H1 (cell line): ENCODE results near the gene MTMR10. TPM values are rescaled to one million over a fixed set of nuclear protein-coding genes. Genes with fewer than 3 reads are reported as not detected.

Experiments used
- CTCF ChIA-PET: fragments of 300-600 bp; sonication (Branson Sonifier 250); formaldehyde crosslinking; loops from one replicate; lab custom pipeline; 2021; ENCODE audit not compliant: partially characterized antibody; lab: Charles Lee
- POLR2A ChIA-PET: fragments of 300-600 bp; sonication (Branson Sonifier 250); formaldehyde crosslinking; loops from one replicate; lab custom pipeline; 2021; ENCODE audit warnings: inconsistent platforms; ENCODE audit not compliant: partially characterized antibody; lab: Charles Lee
- DNase-seq, 2 experiments: peaks; one replicate each; pipeline versions ENCODE4 v3.0.0 to v3.0.0-alpha.2; 2010 to 2022; ENCODE audit warnings: low spot score in 2 of 2, low read depth in 1 of 2, mixed read lengths in 1 of 2
- FAIRE-seq: peaks from 2 replicates; lab custom pipeline; 2011; peaks lifted over from hg19 to GRCh38; lab: Jason Lieb, UNC
- H2AFZ ChIP-seq: 2 replicates; pipeline ENCODE4 v1.8.1; 2012; ENCODE audit warnings: low read length, inconsistent platforms
- H2AK5ac ChIP-seq: 2 replicates; pipeline ENCODE4 v1.6.1; 2013; ENCODE audit warnings: low read depth, low read length
- H2BK120ac ChIP-seq: replicated peaks from 2 replicates; pipeline ENCODE3; 2013; ENCODE audit warnings: low read depth, low read length, inconsistent platforms
- H2BK12ac ChIP-seq: 2 replicates; pipeline ENCODE4 v1.6.1; 2013; ENCODE audit warnings: low read depth, low read length
- H2BK15ac ChIP-seq: 2 replicates; pipeline ENCODE4 v1.6.1; 2013; ENCODE audit warnings: low read length
- H2BK20ac ChIP-seq: 2 replicates; pipeline ENCODE4 v1.6.1; 2013; ENCODE audit warnings: low read length
- H2BK5ac ChIP-seq: 2 replicates; pipeline ENCODE4 v1.6.1; 2013; ENCODE audit warnings: low read depth, low read length
- H3K14ac ChIP-seq: 2 replicates; pipeline ENCODE4 v1.6.1; 2013; ENCODE audit warnings: inconsistent platforms; ENCODE audit not compliant: insufficient read length
- H3K18ac ChIP-seq: 2 replicates; pipeline ENCODE4 v1.6.1; 2013; ENCODE audit warnings: low read length; ENCODE audit errors: extremely low read depth
- H3K23ac ChIP-seq: 2 replicates; pipeline ENCODE4 v1.6.1; 2013; ENCODE audit warnings: inconsistent platforms; ENCODE audit not compliant: insufficient read length
- H3K23me2 ChIP-seq: 2 replicates; pipeline ENCODE4 v1.6.1; 2013; ENCODE audit warnings: low read depth, low read length
- H3K27ac ChIP-seq: 2 replicates; pipeline ENCODE4 v1.6.1; 2011; ENCODE audit warnings: low read depth, low read length, inconsistent platforms
- H3K27me3 ChIP-seq, 4 experiments: replicated peaks in 1 of 4; 1 replicate in 1 of 4; 2 replicates in 3 of 4; pipeline versions ENCODE4 v1.6.1 to v1.8.1; 2011 to 2013; ENCODE audit warnings: low read length in 3 of 4, mild to moderate bottlenecking in 3 of 4, inconsistent platforms in 2 of 4, mixed read lengths in 2 of 4, moderate library complexity in 1 of 4; ENCODE audit not compliant: control insufficient read depth in 3 of 4, insufficient read depth in 3 of 4; ENCODE audit errors: extremely low read depth in 1 of 4
- H3K36me3 ChIP-seq, 4 experiments: 2 replicates each; pipeline versions ENCODE4 v1.6.1 to v1.8.1; 2011 to 2013; ENCODE audit warnings: mild to moderate bottlenecking in 4 of 4, low read length in 3 of 4, moderate library complexity in 2 of 4, control low read depth in 1 of 4, inconsistent platforms in 1 of 4; ENCODE audit not compliant: insufficient read depth in 4 of 4, control insufficient read depth in 2 of 4
- H3K4ac ChIP-seq: replicated peaks from 2 replicates; pipeline ENCODE3; 2013; ENCODE audit warnings: low read length, low read depth, mixed read lengths, inconsistent platforms; ENCODE audit not compliant: insufficient read length
- H3K4me1 ChIP-seq, 4 experiments: replicated peaks in 1 of 4; 1 replicate in 1 of 4; 2 replicates in 3 of 4; pipeline versions ENCODE4 v1.6.1 to v1.8.1; 2011 to 2013; ENCODE audit warnings: low read length in 3 of 4, inconsistent platforms in 2 of 4, mixed read lengths in 1 of 4; ENCODE audit not compliant: insufficient read depth in 4 of 4, control insufficient read depth in 3 of 4
- H3K4me2 ChIP-seq, 2 experiments: 2 replicates each; pipeline versions ENCODE4 v1.6.1 to v1.8.1; 2011 to 2013; ENCODE audit warnings: low read depth in 2 of 2, low read length in 2 of 2, control low read depth in 1 of 2, inconsistent platforms in 1 of 2, mild to moderate bottlenecking in 1 of 2; ENCODE audit not compliant: insufficient read depth in 1 of 2
- H3K4me3 ChIP-seq, 4 experiments: fragments of 200-600, 300-600 bp in 1 of 4; sonication (generic), shearing (Covaris generic), sonication (Bioruptor Twin) in 1 of 4; 2 replicates each; pipeline versions ENCODE4 v1.5.1 to v1.8.1; 2011 to 2016; ENCODE audit warnings: low read length in 4 of 4, low read depth in 3 of 4, control low read depth in 2 of 4, inconsistent platforms in 2 of 4, mild to moderate bottlenecking in 2 of 4, mixed read lengths in 1 of 4, moderate library complexity in 1 of 4; ENCODE audit not compliant: insufficient read depth in 2 of 4; ENCODE audit errors: extremely low read depth in 1 of 4
- H3K56ac ChIP-seq: replicated peaks from 2 replicates; pipeline ENCODE3; 2013; ENCODE audit warnings: low read depth, mild to moderate bottlenecking, mixed read lengths, low read length, inconsistent platforms; ENCODE audit not compliant: insufficient read length
- H3K79me1 ChIP-seq: 2 replicates; pipeline ENCODE4 v1.6.1; 2013; ENCODE audit warnings: low read depth, low read length, control low read depth
- H3K79me2 ChIP-seq, 2 experiments: 2 replicates each; pipeline versions ENCODE4 v1.6.1 to v1.8.1; 2012 to 2013; ENCODE audit warnings: low read length in 2 of 2, mild to moderate bottlenecking in 2 of 2, inconsistent platforms in 1 of 2; ENCODE audit not compliant: insufficient read depth in 2 of 2, control insufficient read depth in 1 of 2
- H3K9ac ChIP-seq, 4 experiments: replicated peaks in 1 of 4; 1 replicate in 1 of 4; 2 replicates in 3 of 4; pipeline versions ENCODE4 v1.6.1 to v1.8.1; 2011 to 2013; ENCODE audit warnings: low read depth in 3 of 4, low read length in 3 of 4, control low read depth in 2 of 4, mild to moderate bottlenecking in 2 of 4, moderate library complexity in 2 of 4, inconsistent platforms in 1 of 4; ENCODE audit errors: extremely low read depth in 1 of 4
- H3K9me3 ChIP-seq, 2 experiments: 2 replicates each; pipeline versions ENCODE4 v1.6.1 to v1.8.1; 2012 to 2013; ENCODE audit warnings: mild to moderate bottlenecking in 2 of 2, moderate library complexity in 2 of 2, control low read depth in 1 of 2, inconsistent platforms in 1 of 2, low read depth in 1 of 2, low read length in 1 of 2, mixed read lengths in 1 of 2; ENCODE audit not compliant: insufficient read depth in 2 of 2
- H4K20me1 ChIP-seq, 2 experiments: replicated peaks in 1 of 2; 2 replicates each; pipeline versions ENCODE3 to v1.8.1; 2011 to 2013; ENCODE audit warnings: inconsistent platforms in 2 of 2, low read length in 2 of 2, mild to moderate bottlenecking in 1 of 2; ENCODE audit not compliant: insufficient read depth in 2 of 2, control insufficient read depth in 1 of 2
- H4K5ac ChIP-seq: 2 replicates; pipeline ENCODE4 v1.6.1; 2013; ENCODE audit warnings: low read length, low read depth, mixed read lengths, inconsistent platforms; ENCODE audit not compliant: insufficient read length
- H4K8ac ChIP-seq: 2 replicates; pipeline ENCODE4 v1.8.0; 2013; ENCODE audit warnings: mild to moderate bottlenecking, moderate library complexity, low read length, inconsistent platforms; ENCODE audit not compliant: insufficient read depth; ENCODE audit errors: extremely low read depth
- H4K91ac ChIP-seq: replicated peaks from 2 replicates; pipeline ENCODE3; 2013; ENCODE audit warnings: low read length, mixed read lengths, inconsistent platforms; ENCODE audit not compliant: insufficient read length
- ATF3 ChIP-seq: IDR thresholded peaks from 2 replicates; pipeline ENCODE4 v1.6.1; 2011; ENCODE audit warnings: low read depth, mild to moderate bottlenecking, low read length; ENCODE audit not compliant: insufficient read depth
- WGBS, 2 experiments: shearing (Covaris generic) in 1 of 2; methylation state at CpG; one replicate each; pipeline versions ENCODE4 v1.1.6 to v1.1.7; 2013 to 2015; ENCODE audit warnings: low lambda C conversion rate in 2 of 2, mixed read lengths in 2 of 2, inconsistent platforms in 1 of 2, low coverage in 1 of 2, missing lambda C conversion rate in 1 of 2; ENCODE audit not compliant: insufficient replicate concordance in 2 of 2, insufficient coverage in 1 of 2, insufficient read length in 1 of 2; ENCODE audit errors: extremely low coverage in 1 of 2, missing lambda C conversion rate in 1 of 2; 5-methylcytosine and 5-hydroxymethylcytosine counted together
- polyA plus RNA-seq, 7 experiments: library from polyadenylated mRNA; depleted of rRNA in 3 of 7; stranded (reverse) in 5 of 7; unstranded in 2 of 7; fragments of >200 nt in 5 of 7; fragments of 200-250 nt in 2 of 7; gene quantifications; 1 replicate in 5 of 7; 2 replicates in 1 of 7; 4 replicates in 1 of 7; pipeline versions ENCODE4 v1.2.1 to v1.2.3, GENCODE V29; 2011 to 2013; ENCODE audit warnings: missing spikeins in 2 of 7, mixed read lengths in 2 of 7
- total RNA-seq: library from RNA; stranded (reverse); fragmentation: NEBNext Ultra II Directional; extraction: Animal tissue kit (Norgen Biotek cat#: 25700); gene quantifications from 2 replicates; pipeline ENCODE4 v1.2.1, GENCODE V29; 2021

Gene MTMR10
- total and polyA plus RNA-seq, 2 of the 8 experiments (the other 6 are each of a cell fraction or from before 2014, with no cell fraction given), result 3.8 to 13.1 TPM

- Histone ChIP-seq H3K18ac (no peak overlapping the region), H3K4me3 (no peak overlapping the region), H3K4ac (no peak overlapping the region), H4K91ac (peak overlapping the region; percentile 35), H4K5ac (no peak overlapping the region), H3K27ac (no peak overlapping the region), H3K79me1 (0 out of 2 replicates have a peak, but pooled peaks cover 4% of the 10 kb centered on the region), H2AFZ (no peak overlapping the region), H2BK15ac (no peak overlapping the region), H3K23me2 (no peaks in the 10 kb centered on the region), H3K9ac (no peak overlapping the region), H2BK12ac (peak overlapping the region; percentile 42; the same call in 1 of the 2 replicates), H2BK120ac (no peak overlapping the region), H3K36me3 (peaks cover 2 to 60% (median 21%) of the 10 kb centered on the region in 4 experiments), H3K79me2 (no peaks in the 10 kb centered on the region; a peak in 1 of 4 replicates), H4K8ac (no peak overlapping the region), H2BK5ac (no peak overlapping the region), H4K20me1 (peaks cover 0 to 3% of the 10 kb centered on the region in 2 experiments), H3K56ac (no peak overlapping the region), H3K4me2 (no peak overlapping the region), H2BK20ac (no peak overlapping the region), H3K14ac (no peak overlapping the region), H2AK5ac (no peak overlapping the region), H3K9me3 (no peaks in the 10 kb centered on the region), H3K27me3 (no peaks in the 10 kb centered on the region), H3K23ac (no peak overlapping the region), H3K4me1 (peaks cover 18 to 28% (median 24%) of the 10 kb centered on the region in 4 experiments)
- DNase-seq (no peak), FAIRE-seq (no peak)
- POLR2A ChIA-PET, result interaction anchor here (0.7 to 2.5 kb wide), 3 partner anchors 15 to 45 kb away, joined by 3 to 7 read pairs (median 4); partner anchors contain the start of gene FAN1
- CTCF ChIA-PET, result no interaction called here
- WGBS, 2 experiments, result 87% methylated on average over 5 of the region's 5 CpGs; no CpG with 5 or more reads in 1 of the 2 experiments
- TF ChIP-seq ATF3, result no peak
These were observed 71.4 kb downstream of the MTMR10 start for GRCh38 chr15:30919877-30920550.
